Activated T-cell treated with anti-CD3 and anti-CD28 coated beads for 1 hour (primary cell): ENCODE results near the gene KIAA1671.
"Not testable (repeated sequence)": the region's sequence is repeated elsewhere in the genome, so short reads cannot be mapped to it uniquely, and the experiment has no call there.

Source experiments
- DNase-seq: peaks from one replicate; pipeline ENCODE4 v3.0.0-alpha.2; 2020; ENCODE audit warnings: low read depth

KIAA1671 gene

GRCh38 chr22:25202290-25202921 lies 249.9 kb downstream of the KIAA1671 start:
- peak; percentile 37 for DNase-seq

GRCh38 chr22:25203082-25203481 lies 250.6 kb downstream of the KIAA1671 start:
- no peak for DNase-seq

GRCh38 chr22:25204547-25204946 lies 252.0 kb downstream of the KIAA1671 start:
- DNase-seq: not testable (repeated sequence)

GRCh38 chr22:25205847-25206246 lies 253.3 kb downstream of the KIAA1671 start:
- no peak for DNase-seq

GRCh38 chr22:25206998-25207397 lies 254.5 kb downstream of the KIAA1671 start:
- DNase-seq: no peak

- no peak for DNase-seq
Observed at GRCh38 chr22:25207553-25208157, 255.1 kb downstream of the KIAA1671 start.

GRCh38 chr22:25208328-25208727 lies 255.8 kb downstream of the KIAA1671 start:
- DNase-seq: no peak

- no peak for DNase-seq
Observed at GRCh38 chr22:25208743-25209505, 256.4 kb downstream of the KIAA1671 start.

- no peak for DNase-seq
Observed at GRCh38 chr22:25210793-25211192, 258.3 kb downstream of the KIAA1671 start.

DNA sequence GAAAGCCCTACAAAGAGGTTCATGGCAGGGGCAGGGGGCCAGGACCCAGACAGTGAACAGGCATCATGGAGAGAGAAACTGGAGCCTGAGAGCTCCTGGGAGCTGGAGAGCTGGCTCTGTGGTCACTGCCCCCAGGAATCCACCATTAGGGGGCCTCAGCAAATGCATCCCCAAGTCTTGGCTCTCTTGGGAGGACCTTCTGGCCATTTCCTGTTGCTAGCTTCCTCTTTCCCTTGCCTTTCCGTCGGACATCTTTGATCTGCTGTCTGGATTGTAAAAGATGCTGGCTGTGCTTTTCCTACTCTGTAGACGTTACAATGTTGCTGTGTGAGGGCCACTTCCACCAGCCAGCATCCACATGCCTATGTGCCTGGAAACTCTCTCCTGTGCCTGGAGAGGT lies 259.8 kb downstream of the KIAA1671 start:
- DNase-seq: no peak

DNA sequence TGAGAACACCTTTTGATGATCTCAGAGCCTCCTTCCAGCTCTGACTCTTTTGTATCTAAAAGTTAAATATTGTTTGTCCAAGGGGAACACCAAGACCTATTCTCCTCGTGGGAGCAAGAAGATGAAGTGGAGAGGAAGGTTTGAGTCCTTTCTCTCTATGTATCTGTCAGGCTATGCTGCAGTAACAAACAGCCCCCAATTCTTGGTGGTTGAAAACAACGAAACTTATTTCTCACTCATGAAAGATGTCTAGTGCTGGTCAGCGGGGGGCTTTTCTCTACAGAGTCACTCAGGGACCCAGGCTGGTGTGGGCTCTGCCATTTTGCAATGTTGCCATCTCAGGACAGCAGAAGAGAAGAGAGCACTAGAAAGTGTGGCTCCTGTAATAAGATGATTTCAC lies 260.7 kb downstream of the KIAA1671 start:
- no peak for DNase-seq

- DNase-seq: no peak
Observed at GRCh38 chr22:25216230-25216629, 263.7 kb downstream of the KIAA1671 start.

- DNase-seq: no peak
Observed at GRCh38 chr22:25219211-25219689, 266.7 kb downstream of the KIAA1671 start, which contains the start of gene CRYBB2. TSS of gene CRYBB2 (plus strand) at chr22:25219639. CDS start at chr22:25221430, 1,791 bp downstream.

DNA sequence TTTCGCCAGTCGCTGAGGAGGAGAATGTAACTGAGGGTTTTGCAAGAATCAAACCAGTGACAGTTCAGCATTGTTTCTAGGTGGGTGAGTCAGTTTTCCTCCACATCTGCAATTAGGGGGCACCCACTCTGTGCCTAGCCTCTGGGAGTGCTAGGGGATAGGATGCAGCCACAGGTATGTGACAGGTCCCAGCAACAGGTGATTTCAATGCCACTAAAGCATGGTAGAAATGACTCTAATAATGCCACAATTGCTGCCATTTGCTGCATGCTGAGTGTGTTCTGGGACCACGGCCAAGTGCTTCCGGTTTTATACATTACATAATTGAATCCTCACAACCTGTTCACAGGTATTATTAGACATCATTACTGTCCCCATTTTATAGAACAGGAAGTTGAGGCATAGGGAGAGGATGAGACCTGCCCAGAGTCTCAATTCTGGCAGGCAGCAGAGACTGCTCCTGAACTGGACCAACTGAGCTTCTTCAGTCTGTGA lies 267.5 kb downstream of the KIAA1671 start:
- DNase-seq: no peak

- DNase-seq: no peak
Observed at GRCh38 chr22:25221790-25222189, 269.3 kb downstream of the KIAA1671 start.

DNA sequence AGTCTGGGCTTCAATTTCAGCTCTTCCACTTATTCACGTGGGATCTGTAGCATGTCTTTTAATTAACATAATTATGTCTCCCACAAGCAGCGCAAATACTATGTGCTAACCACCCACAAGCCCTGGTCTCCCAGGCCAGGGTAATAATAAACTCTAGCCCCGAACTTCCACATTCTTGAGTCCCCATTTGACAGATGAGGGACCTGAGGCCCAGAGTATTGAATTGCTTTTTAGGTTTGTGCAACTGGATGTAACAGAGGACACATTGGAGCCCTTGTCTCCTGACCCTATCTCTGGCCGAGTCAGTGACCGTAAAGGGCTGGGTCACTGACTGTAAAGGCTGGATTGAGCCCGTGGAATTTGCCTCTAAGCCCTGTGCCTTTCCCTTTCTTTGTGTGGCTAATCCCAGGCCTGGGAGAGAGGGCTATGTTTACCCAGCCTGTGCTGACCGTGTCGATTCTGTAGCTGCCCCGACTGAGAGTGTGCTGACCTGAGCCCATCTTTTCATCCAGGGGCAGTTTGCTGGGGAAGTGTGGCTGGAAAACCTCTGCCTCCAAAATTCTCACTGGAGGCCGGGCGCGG lies 270.8 kb downstream of the KIAA1671 start:
- DNase-seq: no peak

DNA sequence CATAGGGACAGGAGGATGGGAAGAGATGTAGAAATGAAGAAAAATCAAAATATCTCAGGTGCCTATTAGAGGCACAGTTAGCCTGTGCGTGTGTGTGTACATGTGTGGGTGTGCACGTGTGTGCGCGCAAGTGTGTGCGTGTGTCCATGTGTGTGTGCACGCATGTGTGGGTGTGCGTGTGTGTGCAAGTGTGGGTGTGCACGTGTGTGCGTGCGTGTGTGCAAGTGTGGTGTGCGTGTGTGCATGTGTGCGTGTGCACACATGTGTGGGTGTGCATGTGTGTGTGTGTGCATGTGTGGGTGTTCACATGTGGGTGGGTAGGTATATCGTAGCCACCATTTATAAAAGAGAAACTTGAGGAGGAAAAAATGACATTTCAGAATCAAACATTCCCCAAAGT lies 276.3 kb downstream of the KIAA1671 start:
- no peak for DNase-seq

DNA sequence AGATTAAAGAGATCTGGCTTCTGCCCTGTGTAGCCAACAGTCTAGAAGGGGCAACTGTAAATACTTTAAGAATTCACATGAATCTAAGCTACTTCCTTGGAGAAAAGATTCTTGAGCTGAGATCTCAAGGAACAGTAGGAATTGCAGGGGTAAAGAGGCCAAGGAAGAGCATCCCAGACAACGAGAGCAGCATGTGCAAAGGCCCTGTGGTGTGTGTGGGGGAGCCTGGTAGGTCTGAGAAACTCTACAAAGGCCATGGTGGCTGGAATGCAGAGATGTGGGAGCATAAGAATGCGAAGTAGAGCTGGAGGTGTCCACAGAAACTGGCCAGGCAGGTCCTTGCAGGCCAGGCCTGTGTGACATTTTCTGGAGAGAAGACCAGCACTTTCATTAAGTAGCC lies 278.2 kb downstream of the KIAA1671 start:
- DNase-seq: not testable (repeated sequence)

DNA sequence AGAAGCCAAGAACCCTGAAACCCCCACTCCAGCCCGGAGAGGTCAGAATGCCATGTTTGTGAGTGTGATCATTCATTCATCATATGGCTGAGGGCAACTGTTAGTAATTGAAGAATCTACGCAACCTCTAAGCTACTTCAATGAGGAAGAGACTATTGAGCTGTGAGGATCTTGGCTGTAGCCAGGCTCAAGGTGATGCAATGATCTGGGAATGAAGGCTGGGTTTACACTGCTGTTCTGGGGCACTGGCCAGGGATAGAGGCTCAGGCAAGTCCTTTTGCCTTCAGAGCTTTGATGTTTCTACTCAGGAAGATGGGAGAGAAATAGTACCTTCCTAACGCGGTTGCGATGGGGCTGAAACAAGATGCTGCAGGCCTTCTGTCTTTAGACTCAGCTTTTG lies 279.8 kb downstream of the KIAA1671 start:
- DNase-seq: no peak

DNA sequence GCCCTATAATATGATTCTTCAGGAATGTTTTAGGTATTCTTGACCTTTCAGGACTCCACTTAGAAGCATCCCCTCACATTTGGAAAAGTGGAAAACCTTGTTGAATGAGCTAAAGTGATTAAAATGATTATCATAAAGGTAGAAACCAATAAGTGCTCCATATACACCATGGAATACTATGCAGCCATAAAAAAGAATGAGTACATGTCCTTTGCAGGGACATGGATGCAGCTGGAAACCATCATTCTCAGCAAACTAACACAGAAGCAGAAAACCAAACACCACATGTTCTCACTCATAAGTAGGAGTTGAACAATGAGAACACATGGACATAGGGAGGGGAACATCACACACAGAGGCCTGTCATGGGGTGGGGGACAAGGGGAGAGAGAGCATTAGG lies 281.2 kb downstream of the KIAA1671 start:
- DNase-seq: not testable (repeated sequence)

GRCh38 chr22:25235547-25236290 lies 283.2 kb downstream of the KIAA1671 start:
- DNase-seq: peak; percentile 33

GRCh38 chr22:25236417-25236816 lies 283.9 kb downstream of the KIAA1671 start:
- DNase-seq: no peak
